NCI-H1436 treated with DMSO at 0.1 percent for 48 hours (cell line): Measurements from ENCODE around the gene LRRK1.

Source experiments
- DNase-seq: peaks from one replicate; lab custom pipeline; 2025; lab: John Stamatoyannopoulos, UW

Gene LRRK1

GRCh38 chr15:100890850-100891249 lies 28.3 kb upstream of the LRRK1 start:
- DNase-seq: no peak

GRCh38 chr15:100891307-100892012 lies 27.7 kb upstream of the LRRK1 start:
- no peak for DNase-seq

- DNase-seq: no peak
Observed at GRCh38 chr15:100892013-100892355, 27.2 kb upstream of the LRRK1 start.

DNA sequence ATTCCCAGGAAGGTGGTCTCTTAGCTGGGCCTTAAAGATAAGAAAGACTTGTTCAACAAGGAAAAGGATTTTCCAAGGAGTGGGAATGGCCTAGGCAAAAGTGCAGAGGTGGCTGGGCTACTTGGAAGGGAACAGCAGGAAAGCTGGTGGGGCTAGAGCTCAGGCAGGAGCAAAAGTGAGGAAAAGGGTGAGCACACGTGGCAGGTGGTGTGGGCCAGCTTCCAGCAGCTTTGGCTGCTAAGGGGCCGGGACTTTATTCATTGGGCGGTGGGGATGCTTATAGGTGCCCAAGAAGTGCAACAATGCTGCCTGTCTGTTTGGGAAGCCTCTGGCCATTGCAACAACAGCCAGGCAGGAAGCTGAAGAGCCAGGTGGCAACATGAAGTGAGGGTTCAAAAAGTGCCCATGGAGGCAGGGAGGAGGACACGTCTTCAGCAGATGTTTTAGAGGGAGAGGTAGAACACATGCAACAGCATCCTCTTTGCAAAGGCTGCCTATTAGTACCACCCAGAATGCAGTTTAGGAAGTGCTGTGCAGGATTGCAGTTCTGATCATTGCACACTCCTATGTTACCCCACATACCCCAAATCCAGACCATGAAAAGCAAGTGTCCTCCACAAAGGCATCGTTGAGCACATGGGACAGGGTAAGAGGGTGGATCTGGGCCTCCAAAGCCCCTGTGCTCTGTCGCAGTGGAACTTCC lies 25.7 kb upstream of the LRRK1 start:
- no peak for DNase-seq

- no peak for DNase-seq
Observed at GRCh38 chr15:100893964-100894295, 25.2 kb upstream of the LRRK1 start.

DNA sequence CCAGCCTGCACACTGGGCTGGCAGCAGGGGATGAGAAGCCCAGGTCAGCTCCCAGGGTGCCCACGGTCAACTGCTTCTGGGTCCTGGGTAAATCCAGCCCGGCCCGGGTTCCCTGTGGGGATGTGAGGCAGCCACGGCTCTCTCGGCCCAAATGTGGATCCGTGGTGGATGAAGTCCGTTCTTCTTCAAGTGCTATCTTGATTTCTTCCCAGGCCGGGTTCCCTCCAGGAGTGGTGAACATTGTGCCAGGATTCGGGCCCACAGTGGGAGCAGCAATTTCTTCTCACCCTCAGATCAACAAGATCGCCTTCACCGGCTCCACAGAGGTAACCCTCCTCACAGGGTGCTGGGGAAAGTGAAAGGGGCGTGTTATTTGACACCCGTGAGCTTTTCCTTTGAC lies 23.4 kb upstream of the LRRK1 start:
- no peak for DNase-seq

DNA sequence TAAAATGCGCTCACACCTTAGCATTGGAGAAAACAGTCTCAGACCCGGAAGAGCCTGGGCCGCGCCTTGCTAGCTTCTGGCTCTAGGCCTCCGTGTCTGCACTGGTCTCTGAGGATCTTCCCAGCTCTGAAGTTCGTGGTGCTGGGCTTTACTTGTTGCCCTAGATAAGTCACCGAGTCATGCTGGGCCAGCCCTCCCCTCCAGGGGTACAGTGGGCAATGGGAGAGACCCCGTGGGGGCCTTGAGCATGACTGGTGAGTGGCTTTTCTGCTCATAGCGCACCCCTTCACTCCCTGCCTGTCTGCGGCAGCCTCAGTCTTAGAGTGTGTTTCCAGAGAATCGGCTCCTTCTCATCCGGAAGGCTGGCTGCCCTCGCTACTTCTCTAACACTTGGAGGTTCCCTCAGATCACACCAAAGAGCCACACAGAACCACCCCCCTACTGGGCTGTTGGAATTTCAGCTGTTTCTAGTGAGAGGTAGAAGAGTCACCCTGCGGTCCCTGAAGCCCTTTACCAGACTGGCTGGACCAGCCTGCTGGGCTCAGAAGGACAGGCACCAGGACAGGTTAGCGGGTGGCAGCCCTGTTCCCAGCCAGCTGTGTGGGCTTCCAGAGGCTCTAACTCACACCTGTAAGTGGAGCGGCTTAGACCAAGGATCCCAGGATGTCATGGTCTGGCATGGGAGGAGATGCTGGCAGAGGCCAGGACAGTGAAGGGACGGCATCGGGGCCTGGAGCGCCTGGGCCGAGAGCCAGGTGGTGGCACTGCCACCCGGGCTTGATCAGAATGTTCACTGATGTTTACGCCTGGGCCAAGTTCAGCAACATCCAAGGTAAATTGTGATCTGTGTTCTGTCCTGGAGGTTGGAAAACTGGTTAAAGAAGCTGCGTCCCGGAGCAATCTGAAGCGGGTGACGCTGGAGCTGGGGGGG lies 21.7 kb upstream of the LRRK1 start:
- no peak for DNase-seq

DNA sequence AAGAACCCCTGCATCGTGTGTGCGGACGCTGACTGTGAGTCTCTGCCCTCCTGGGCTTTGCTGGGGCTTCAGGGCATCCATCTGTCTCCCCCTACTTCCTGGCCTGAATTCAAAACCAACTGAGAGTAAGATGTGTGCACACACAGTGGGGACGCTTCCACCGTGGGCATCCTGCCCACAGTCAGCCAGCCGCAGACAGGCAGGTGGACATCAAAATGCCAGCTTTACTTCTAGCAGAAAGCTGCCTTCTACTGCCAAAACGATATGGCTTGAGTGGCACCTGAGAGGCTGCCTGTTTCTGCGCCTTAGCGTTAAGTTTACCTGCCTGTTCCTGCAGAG lies 21.0 kb upstream of the LRRK1 start:
- DNase-seq: no peak

DNA sequence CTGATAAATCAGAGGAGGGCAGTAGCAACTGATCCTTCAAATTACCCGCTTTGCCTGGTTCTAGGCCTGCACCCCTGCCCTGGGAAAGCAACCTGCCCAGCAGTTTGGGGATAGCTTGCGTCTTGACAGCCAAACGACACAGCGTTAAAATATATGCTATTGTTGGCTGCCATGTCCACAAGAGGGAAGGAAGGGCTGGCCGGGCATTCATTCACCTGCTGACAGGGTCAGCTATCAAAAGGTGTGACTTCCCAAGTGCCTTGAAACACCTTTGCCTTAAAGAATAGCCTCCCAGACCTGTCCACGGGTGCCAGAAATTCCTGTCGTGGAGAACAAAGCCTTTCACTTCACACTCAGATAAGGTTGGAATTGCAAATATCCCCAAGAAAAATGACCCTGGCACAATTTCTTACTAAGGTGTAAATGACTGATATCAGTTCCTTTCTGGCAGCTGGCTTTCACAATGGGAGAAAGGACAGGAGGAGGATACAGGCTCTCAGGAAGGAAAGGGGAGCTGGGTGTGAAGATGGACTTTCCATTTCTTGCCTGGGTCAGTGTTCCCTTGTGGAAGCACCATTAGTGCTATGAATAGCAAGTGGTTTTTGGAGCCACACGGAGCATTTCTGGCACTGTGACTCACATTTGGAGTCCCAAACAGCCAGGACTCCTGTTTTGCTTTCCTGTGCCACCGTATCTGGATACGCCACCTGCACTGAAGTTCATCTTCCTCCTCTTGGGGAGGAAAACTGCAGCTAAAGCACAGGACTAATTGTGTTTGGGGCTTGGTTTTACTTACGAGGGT lies 20.3 kb upstream of the LRRK1 start:
- DNase-seq: no peak

DNA sequence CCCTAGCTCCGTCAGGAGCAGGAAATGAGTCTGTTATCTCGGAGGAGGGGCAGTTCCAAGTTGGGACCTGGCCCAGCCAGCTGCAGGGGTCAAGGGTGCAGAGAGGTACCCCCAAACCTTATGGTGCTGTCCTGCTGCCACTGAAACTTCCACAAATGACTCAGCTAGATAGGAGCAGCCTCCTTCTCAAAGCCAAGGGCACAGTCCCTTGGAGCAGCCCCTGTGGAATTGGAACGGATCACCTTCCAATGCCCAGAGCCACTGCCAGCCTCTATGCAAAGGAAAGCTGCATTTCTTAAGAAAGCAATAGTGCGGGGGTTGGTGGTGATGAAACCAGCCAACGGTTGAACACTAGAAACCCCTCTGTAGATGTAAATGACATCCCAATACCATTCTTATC lies 19.6 kb upstream of the LRRK1 start:
- DNase-seq: no peak

DNA sequence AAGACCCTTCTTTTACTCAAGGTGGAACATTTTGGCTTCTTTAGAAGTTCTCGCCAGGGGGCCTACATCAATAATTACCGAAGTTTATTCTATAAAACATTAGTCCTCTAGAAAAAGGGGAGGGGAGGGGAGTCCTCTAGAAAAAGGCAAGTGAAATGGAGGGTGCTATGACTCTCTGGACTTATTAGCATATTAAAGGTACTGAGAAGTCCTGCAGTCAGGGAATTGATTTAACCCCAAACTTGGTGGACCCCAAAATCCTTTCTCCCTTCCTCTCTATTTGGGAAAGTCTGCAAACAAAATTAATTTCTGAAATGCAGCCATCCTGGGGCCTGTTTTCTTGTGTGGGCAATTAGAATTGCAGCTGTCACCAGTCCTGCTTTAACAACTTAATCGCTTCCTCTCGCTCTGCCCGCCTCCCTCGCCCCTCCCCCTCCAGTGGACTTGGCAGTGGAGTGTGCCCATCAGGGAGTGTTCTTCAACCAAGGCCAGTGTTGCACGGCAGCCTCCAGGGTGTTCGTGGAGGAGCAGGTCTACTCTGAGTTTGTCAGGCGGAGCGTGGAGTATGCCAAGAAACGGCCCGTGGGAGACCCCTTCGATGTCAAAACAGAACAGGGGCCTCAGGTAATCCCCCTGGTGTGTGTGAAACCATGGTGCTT lies 18.9 kb upstream of the LRRK1 start:
- DNase-seq: no peak

DNA sequence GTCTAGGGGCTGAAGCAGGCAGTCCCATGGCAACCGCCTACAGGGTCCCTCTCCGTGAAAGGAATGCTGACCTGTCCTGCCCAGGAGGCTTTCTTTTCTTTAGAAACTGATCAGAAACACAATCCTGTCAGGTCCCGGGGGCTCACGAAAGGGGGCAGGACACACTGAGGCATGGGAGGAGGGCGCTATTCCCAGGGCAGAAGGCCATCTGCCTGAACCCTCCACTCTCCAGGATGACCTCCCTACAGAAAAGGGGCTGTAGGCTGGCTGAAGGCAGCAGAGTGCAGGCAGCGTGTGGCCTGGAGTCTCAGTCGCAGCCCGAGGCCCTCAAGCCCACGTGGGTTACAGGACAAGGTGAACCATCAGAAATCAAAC lies 18.4 kb upstream of the LRRK1 start:
- no peak for DNase-seq

GRCh38 chr15:100901296-100901695 lies 17.9 kb upstream of the LRRK1 start:
- no peak for DNase-seq

DNA sequence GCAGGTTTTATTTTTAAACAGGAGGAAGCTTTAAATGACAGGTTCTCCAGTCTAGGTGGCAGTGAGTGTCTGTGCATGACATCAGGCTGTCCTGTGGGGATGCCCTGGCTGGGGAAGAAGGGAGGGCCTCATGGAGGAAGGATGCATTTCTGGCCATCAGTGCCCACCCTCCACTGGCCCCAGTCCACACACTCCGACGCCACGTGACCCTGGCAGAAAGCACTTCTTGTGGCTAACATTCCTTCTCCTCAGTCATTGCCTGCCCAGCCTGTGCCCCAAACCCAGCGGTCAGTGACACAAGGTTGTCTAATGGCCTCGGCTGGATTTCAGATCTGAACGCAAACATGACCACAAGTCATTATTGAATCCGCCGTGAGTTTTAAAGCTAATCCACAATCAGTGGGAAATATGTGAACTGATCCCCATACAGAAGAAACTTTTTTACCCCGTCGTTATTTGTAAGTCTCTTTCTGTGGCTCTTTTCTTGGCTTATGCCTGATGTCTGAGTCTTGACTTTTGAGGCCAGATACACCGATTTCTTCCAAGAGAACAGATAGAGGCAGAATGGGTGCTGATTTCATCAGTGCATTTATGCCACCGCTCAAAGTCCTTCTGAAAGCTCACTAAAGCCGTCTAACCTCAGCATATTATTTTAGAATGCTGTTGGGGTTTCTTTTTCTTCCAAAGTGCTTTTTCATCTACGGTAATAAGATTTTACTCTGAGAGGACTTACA lies 17.3 kb upstream of the LRRK1 start:
- DNase-seq: no peak

- no peak for DNase-seq
Observed at GRCh38 chr15:100902436-100903167, 16.6 kb upstream of the LRRK1 start.

DNA sequence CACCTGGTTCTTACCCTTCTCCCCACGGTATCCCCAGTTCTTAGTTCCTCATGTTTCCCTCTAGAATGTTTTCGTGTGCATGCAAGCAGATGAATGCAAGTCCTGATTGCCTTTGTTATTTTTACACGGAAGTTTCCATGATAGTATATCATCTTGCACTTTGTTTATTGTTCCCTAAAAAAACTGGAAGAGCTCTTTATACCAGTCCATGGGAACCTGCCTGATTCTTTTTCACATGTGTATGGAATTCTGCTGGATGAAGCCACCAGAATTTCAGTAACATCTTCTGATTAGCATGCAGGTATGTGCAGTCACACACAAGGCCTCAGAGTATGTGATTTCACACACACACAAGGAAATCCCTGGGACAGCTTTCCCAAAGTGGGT lies 16.0 kb upstream of the LRRK1 start:
- DNase-seq: no peak

GRCh38 chr15:100905850-100906249 lies 13.3 kb upstream of the LRRK1 start:
- DNase-seq: no peak

- DNase-seq: no peak
Observed at GRCh38 chr15:100908466-100908865, 10.7 kb upstream of the LRRK1 start.

- DNase-seq: no peak
Observed at GRCh38 chr15:100909565-100909964, 9.6 kb upstream of the LRRK1 start.
